Heart right ventricle (tissue), 16 donors: ENCODE measurements around the gene LIF. TPM values are rescaled to one million over a fixed set of nuclear protein-coding genes. Genes with fewer than 3 reads are reported as not detected.

Source experiments
- ATAC-seq, 8 donors: fragments of 200-7000 bp; cut with Tn5 transposase; one replicate each; pipeline ENCODE4 v1.9.1; 2020; ENCODE audit warnings: mild to moderate bottlenecking in 8 of 8, moderate library complexity in 8 of 8, moderate number of reproducible peaks in 1 of 8
- DNase-seq, 2 donors: peaks; one replicate each; pipeline ENCODE4 v3.0.0-alpha.2; 2020
- H3K27ac ChIP-seq, 10 donors: fragments of 200-600 bp; sonication (generic) in 2 of 10; one replicate each; pipeline versions ENCODE4 v1.5.0 to v1.8.0; 2020 to 2022; ENCODE audit warnings: mild to moderate bottlenecking in 3 of 10
- H3K27me3 ChIP-seq, 7 donors: fragments of 200-600 bp; one replicate each; pipeline ENCODE4 v1.8.0; 2021 to 2022; ENCODE audit warnings: mild to moderate bottlenecking in 2 of 7
- H3K36me3 ChIP-seq, 9 donors: fragments of 200-600 bp; sonication (generic) in 1 of 9; one replicate each; pipeline versions ENCODE4 v1.5.0 to v1.8.0; 2020 to 2022; ENCODE audit warnings: mild to moderate bottlenecking in 2 of 9
- H3K4me1 ChIP-seq, 9 donors: fragments of 200-600 bp; sonication (generic) in 1 of 9; one replicate each; pipeline versions ENCODE4 v1.5.0 to v1.8.0; 2020 to 2022; ENCODE audit warnings: mild to moderate bottlenecking in 4 of 9
- H3K4me3 ChIP-seq, 10 donors: fragments of 200-600 bp; sonication (generic) in 2 of 10; one replicate each; pipeline versions ENCODE4 v1.5.0 to v1.8.0; 2020 to 2022; ENCODE audit warnings: mild to moderate bottlenecking in 7 of 10, moderate library complexity in 2 of 10
- H3K9me3 ChIP-seq, 11 donors: fragments of 200-600 bp in 10 of 11; sonication (generic) in 2 of 11; one replicate each; pipeline versions ENCODE4 v1.5.0 to v1.8.0; 2013 to 2022; ENCODE audit warnings: mild to moderate bottlenecking in 2 of 11, control low read depth in 1 of 11, moderate library complexity in 1 of 11
- CTCF ChIP-seq, 9 donors: fragments of 200-600 bp; sonication (generic) in 2 of 9; IDR thresholded peaks; one replicate each; pipeline versions ENCODE4 v1.5.0 to v1.8.0; 2021 to 2022; ENCODE audit warnings: antibody characterized with exemption in 9 of 9, mild to moderate bottlenecking in 5 of 9, moderate library complexity in 1 of 9
- WGBS, 2 donors: extraction: QIAGEN DNeasy Blood & Tissue Kit; methylation state at CpG; one replicate each; pipeline ENCODE4 v1.1.7; 2013; ENCODE audit warnings: inconsistent platforms in 1 of 2; 5-methylcytosine and 5-hydroxymethylcytosine counted together
- intact Hi-C, 10 donors: fragments of 100-400 bp; cut with DNase I; formaldehyde crosslinking; loops; one replicate each; pipeline versions ENCODE4 v1.11.1 to v1.14.2; 2022
- polyA plus RNA-seq, 2 donors: library from polyadenylated mRNA; stranded (reverse); fragments of 200-250 nt; gene quantifications; one replicate each; pipeline ENCODE4 v1.2.3, GENCODE V29; 2013
- total RNA-seq, 10 donors: library from RNA; stranded (reverse); fragmentation: NEBNext Ultra II Directional in 3 of 10; extraction: Animal tissue kit (Norgen Biotek cat#: 25700) in 3 of 10; gene quantifications; one replicate each; pipeline versions ENCODE4 v1.2.1 to v1.2.4, GENCODE V29; 2021 to 2023
- donor health status: Arrhythmogenic right ventricular cardiomyopathy.
- donor health status: ischemic (EF 13 %, LVEDD 7.1; RV severe dilation, severe dysfunction).
- donor health status: healthy with polysubstance abuse.
- donor health status: DM: no; HTN: yes; CAD: no.
- donor health status: DM: no; HTN: no; CAD: no.
- donor health status: ischemic (EF 25% LVEDD 6.9; RV normal size, moderate dysfunction).
- donor health status: ischemic (EF 25% LVEDD 5.7; RV mildly dilated, moderate dysfunction).
- donor health status: healthy.
- donor health status: DM: yes; HTN: yes; CAD: no.
- donor health status: Ischemic cardiomyopathy.
- donor health status: ischemic (EF 35%, LVEDD 5.7; RV mildly dilated, moderate dysfunction).
- donor health status: nonischemic (EF 11% LVEDD 7.7; RV severe dilation, severe dysfunction).
- donor health status: DM: yes; HTN: yes; CAD: no.
- donor health status: PGD.
- donor health status: ischemic (EF 29% LVEDD 5.4; RV normal size, mild dysfunction).
- donor health status: nonischemic (EF 23%, LVEDD 6.1; RV moderate dilation, normal function).

Gene LIF
- total and polyA plus RNA-seq, 12 donors, result 0.17 to 8.8 (median 0.53) TPM

GRCh38 chr22:30263883-30264282 lies 17.3 kb upstream of the LIF start:
- no peak for TF ChIP-seq CTCF (IDR thresholded peaks at IDR 0.05)
- H3K27me3 ChIP-seq, result peaks cover 0 to 25% (median 11%) of the 10 kb centered on the region in 7 donors
- intact Hi-C loops, result loop anchor here in 8 of 10 donors (1.0 to 10.0 kb wide), 6 partner anchors 23 to 221 kb away; partner anchors contain the start of gene RNF215 (in 6 of the 8)
- peaks cover 0 to 59% (median 4%) of the 10 kb centered on the region in 9 donors for H3K4me1 ChIP-seq
- no peak for ATAC-seq
- WGBS, 2 donors, result 83 to 88% methylated on average over 17 of the region's 17 CpGs
- peaks cover 0 to 10% (median 0%) of the 10 kb centered on the region in 9 donors for H3K36me3 ChIP-seq
- H3K4me3 ChIP-seq, result peak overlapping the region in 1 of 10 donors; percentile 32
- no peak for DNase-seq
- H3K27ac ChIP-seq, result peak overlapping the region in 1 of 10 donors; percentile 71
- no peaks in the 10 kb centered on the region for H3K9me3 ChIP-seq

- Histone ChIP-seq H3K36me3 (peaks cover 0 to 10% (median 0%) of the 10 kb centered on the region in 9 donors), H3K27me3 (peaks cover 0 to 25% (median 11%) of the 10 kb centered on the region in 7 donors), H3K9me3 (no peaks in the 10 kb centered on the region), H3K27ac (peak overlapping the region in 1 of 10 donors; percentile 71), H3K4me3 (peak overlapping the region in 5 of 10 donors; percentile 19 to 32 (median 25)), H3K4me1 (peaks cover 0 to 56% (median 4%) of the 10 kb centered on the region in 9 donors)
- DNase-seq (peak; percentile 71 to 76), ATAC-seq (peak in 6 of 8 donors; percentile 8 to 59 (median 52))
- 32% methylated on average over 27 of the region's 27 CpGs for WGBS, 2 donors
- TF ChIP-seq CTCF (IDR thresholded peaks at IDR 0.05), result peak; percentile 91 to 99 (median 97)
- intact Hi-C loops, result loop anchor here in 8 of 10 donors (1.0 to 10.0 kb wide), 6 partner anchors 24 to 222 kb away; partner anchors contain the start of gene RNF215 (in 6 of the 8)
Observed at GRCh38 chr22:30262917-30263741, 16.6 kb upstream of the LIF start.

GRCh38 chr22:30262112-30262511 lies 15.6 kb upstream of the LIF start:
- intact Hi-C loops, result loop anchor here in 7 of 10 donors (2.0 to 10.0 kb wide), 5 partner anchors 25 to 223 kb away; partner anchors contain the start of gene RNF215 (in 4 of the 7)
- H3K27me3 ChIP-seq, result peaks cover 0 to 30% (median 14%) of the 10 kb centered on the region in 7 donors
- H3K4me3 ChIP-seq, result no peak overlapping the region

More at GRCh38 chr22:30262112-30262511, 15.6 kb upstream of the LIF start:
- peaks cover 0 to 47% (median 4%) of the 10 kb centered on the region in 9 donors for H3K4me1 ChIP-seq
- WGBS, 2 donors, result 90 to 91% methylated on average over 4 of the region's 4 CpGs
- ATAC-seq (no peak), DNase-seq (no peak)
- TF ChIP-seq CTCF (IDR thresholded peaks at IDR 0.05), result no peak
- no peak overlapping the region for H3K27ac ChIP-seq
- no peaks in the 10 kb centered on the region for H3K9me3 ChIP-seq
- H3K36me3 ChIP-seq, result peaks cover 0 to 10% (median 0%) of the 10 kb centered on the region in 9 donors
